ENCODE measurements around the gene DDX20.
"Not testable (repeated sequence)": the region's sequence is repeated elsewhere in the genome, so short reads cannot be mapped to it uniquely, and the experiment has no call there.

Gene DDX20

GRCh38 chr1:111791776-111792175 lies 36.1 kb downstream of the DDX20 start:
- Histone ChIP-seq H3K4me3 (ENCODE audit: low read depth in 1 of 2, low read length in 1 of 2) (no peak overlapping the region), H3K27me3 (peaks cover 41% of the 10 kb centered on the region), H3K4me1 (ENCODE audit: control insufficient read depth in 1 of 2, insufficient read depth in 1 of 2, low read depth in 1 of 2, low read length in 1 of 2) (no peaks in the 10 kb centered on the region), H3K9me3 (no peaks in the 10 kb centered on the region), H3K36me3 (no peaks in the 10 kb centered on the region), H3K27ac (no peak overlapping the region)
- no peak for TF ChIP-seq CTCF (IDR thresholded peaks at IDR 0.05)

DNA sequence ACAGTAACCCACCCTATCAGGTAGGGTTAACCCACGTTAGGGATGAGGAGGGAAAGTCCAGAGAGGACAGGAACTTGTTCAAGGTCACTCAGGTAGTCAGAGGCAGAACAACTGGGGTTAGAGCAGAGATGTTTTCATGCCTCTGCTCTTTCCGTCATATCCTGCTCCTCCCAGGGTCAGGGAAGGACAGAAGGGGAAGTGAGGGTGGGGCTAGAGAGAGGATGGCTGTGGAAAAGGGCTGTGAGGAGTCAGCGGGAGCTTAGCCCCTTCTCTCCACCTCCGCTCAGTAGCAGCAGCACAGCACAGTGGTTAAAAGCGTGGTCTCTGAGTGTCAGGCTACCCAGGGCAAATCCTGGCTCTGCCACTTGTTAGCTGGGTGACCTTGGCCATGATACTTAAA lies 36.5 kb downstream of the DDX20 start:
- Histone ChIP-seq H3K4me3 (ENCODE audit: low read depth in 1 of 2, low read length in 1 of 2) (no peak overlapping the region), H3K4me1 (ENCODE audit: control insufficient read depth in 1 of 2, insufficient read depth in 1 of 2, low read depth in 1 of 2, low read length in 1 of 2) (no peaks in the 10 kb centered on the region), H3K9me3 (no peaks in the 10 kb centered on the region), H3K27ac (no peak overlapping the region), H3K27me3 (peaks cover 44% of the 10 kb centered on the region), H3K36me3 (no peaks in the 10 kb centered on the region)
- TF ChIP-seq CTCF (IDR thresholded peaks at IDR 0.05), result no peak

- TF ChIP-seq CTCF (IDR thresholded peaks at IDR 0.05), result no peak
- no peak overlapping the region for H3K4me3 ChIP-seq (ENCODE audit: low read depth in 1 of 2, low read length in 1 of 2)
- H3K27me3 ChIP-seq, result peaks cover 47% of the 10 kb centered on the region
- no peaks in the 10 kb centered on the region for H3K4me1 ChIP-seq (ENCODE audit: control insufficient read depth in 1 of 2, insufficient read depth in 1 of 2, low read depth in 1 of 2, low read length in 1 of 2)
- no peak overlapping the region for H3K27ac ChIP-seq
- no peaks in the 10 kb centered on the region for H3K36me3 ChIP-seq
- no peaks in the 10 kb centered on the region for H3K9me3 ChIP-seq
Observed at GRCh38 chr1:111793923-111794322, 38.2 kb downstream of the DDX20 start.

- H3K9me3 ChIP-seq, result no peaks in the 10 kb centered on the region
- no peak for TF ChIP-seq CTCF (IDR thresholded peaks at IDR 0.05)
- H3K27ac ChIP-seq, result no peak overlapping the region
- H3K4me3 ChIP-seq (ENCODE audit: low read depth in 1 of 2, low read length in 1 of 2), result no peak overlapping the region
- peaks cover 45% of the 10 kb centered on the region for H3K27me3 ChIP-seq
- no peaks in the 10 kb centered on the region for H3K36me3 ChIP-seq
- H3K4me1 ChIP-seq (ENCODE audit: control insufficient read depth in 1 of 2, insufficient read depth in 1 of 2, low read depth in 1 of 2, low read length in 1 of 2), result no peaks in the 10 kb centered on the region
Observed at GRCh38 chr1:111795401-111795800, 39.7 kb downstream of the DDX20 start.

GRCh38 chr1:111798580-111798979 lies 42.9 kb downstream of the DDX20 start:
- no peak for TF ChIP-seq CTCF (IDR thresholded peaks at IDR 0.05)
- H3K36me3 ChIP-seq, result no peaks in the 10 kb centered on the region

GRCh38 chr1:111799722-111800121 lies 44.0 kb downstream of the DDX20 start:
- not testable (repeated sequence) for H3K4me3 ChIP-seq (ENCODE audit: low read depth in 1 of 2, low read length in 1 of 2); H3K9me3 ChIP-seq; H3K27ac ChIP-seq; H3K4me1 ChIP-seq (ENCODE audit: control insufficient read depth in 1 of 2, insufficient read depth in 1 of 2, low read depth in 1 of 2, low read length in 1 of 2); H3K36me3 ChIP-seq
- peaks cover 21% of the 10 kb centered on the region for H3K27me3 ChIP-seq

More at GRCh38 chr1:111798580-111798979, 42.9 kb downstream of the DDX20 start:
- Histone ChIP-seq H3K27me3 (peaks cover 25% of the 10 kb centered on the region), H3K4me1 (ENCODE audit: control insufficient read depth in 1 of 2, insufficient read depth in 1 of 2, low read depth in 1 of 2, low read length in 1 of 2) (no peaks in the 10 kb centered on the region), H3K27ac (no peak overlapping the region), H3K4me3 (ENCODE audit: low read depth in 1 of 2, low read length in 1 of 2) (no peak overlapping the region), H3K9me3 (no peaks in the 10 kb centered on the region)

Data from neutrophil (primary cell).